Stimulated activated naive CD8-positive, alpha-beta T cell treated with anti-CD3 and anti-CD28 coated beads, Interleukin-15, Interleukin-2, amounts not matched to agents 100 U/mL and 50 U/mL, for 24 hours (primary cell): Measurements from ENCODE around the gene PLP2.
"Not testable (repeated sequence)": the region's sequence is repeated elsewhere in the genome, so short reads cannot be mapped to it uniquely, and the experiment has no call there.

ENCODE experiments used
- ATAC-seq: fragments of 150-1000 bp; cut with Tn5 transposase; one replicate; pipeline ENCODE4 v1.10.0; 2021
- DNase-seq: peaks from one replicate; pipeline ENCODE4 v3.0.0; 2021

PLP2 gene

DNA sequence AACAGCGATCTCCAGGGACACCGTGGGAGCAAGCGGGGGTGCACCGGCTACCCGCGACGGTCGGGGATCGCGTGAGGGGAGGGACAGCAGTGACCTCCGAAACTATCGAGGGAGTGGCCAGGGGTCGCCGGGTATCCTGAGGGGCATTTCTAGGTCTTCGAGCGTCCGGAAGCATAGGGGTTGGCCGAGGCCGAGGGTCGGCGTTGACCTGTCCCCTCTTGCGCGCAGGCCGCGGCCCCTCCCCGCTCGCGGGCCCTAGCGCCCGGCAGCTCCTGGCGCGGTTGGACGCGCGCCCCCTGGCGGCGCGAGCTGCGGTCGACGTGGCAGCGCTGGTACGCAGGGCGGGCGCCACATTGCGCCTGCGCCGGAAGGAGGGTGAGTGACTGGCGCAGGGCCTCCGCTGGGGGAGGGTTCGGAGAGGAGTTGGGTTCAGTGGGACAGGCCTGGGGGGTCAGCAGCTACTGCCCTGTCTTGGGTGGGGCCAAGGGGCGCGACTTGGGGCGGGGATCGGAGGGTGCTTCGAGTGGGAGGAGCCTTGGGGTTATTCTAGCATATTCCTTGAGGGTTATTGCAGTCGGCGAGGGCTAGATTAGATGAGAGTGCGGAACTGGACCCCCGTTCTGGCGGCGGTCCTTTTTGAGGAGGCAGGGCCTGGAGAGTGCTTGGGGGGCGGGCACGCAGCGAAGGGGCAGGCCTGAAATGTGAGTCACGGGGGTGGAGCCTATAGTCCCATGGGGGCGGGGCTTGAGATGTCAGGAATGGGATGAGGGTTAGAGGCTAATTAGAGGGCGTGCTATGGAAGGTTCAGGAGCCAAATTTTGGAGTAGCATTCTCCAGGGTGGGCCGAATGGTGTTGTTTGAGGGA, 7.9 kb upstream of the PLP2 start:
- DNase-seq = peak; percentile 83
- ATAC-seq = peak; percentile 60

DNA sequence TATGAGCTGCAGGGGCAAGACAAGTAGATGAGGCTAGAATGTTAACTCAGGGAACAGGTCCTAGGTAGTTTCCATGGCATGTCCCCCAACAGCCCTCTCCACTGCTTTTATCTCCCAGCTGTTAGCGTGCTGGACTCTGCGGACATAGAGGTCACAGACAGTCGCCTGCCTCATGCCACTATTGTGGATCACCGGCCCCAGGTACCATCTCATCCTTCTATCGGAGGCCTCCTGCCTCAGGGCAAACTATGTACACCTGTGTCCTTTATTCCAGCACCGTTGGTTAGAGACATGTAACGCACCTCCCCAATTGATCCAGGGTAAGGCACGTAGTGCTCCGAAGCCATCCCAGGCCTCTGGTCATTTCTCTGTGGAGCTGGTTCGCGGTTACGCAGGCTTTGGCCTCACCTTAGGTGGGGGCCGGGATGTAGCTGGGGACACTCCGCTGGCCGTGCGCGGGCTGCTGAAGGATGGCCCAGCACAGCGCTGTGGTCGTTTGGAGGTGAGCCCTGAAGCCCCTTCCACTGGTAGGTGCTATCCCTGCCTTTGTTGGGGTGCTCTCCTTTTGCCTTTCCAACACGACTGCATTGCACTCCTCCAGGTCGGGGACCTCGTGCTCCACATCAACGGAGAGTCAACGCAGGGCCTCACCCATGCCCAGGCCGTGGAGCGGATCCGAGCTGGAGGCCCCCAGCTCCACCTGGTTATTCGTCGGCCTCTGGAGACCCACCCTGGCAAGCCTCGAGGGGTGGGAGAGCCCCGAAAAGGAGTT, 6.9 kb upstream of the PLP2 start:
- ATAC-seq (no peak), DNase-seq (no peak)

GRCh38 chrX:49165901-49166881, 5.5 kb upstream of the PLP2 start:
- DNase-seq (peak; percentile 78), ATAC-seq (peak; percentile 55)

DNA sequence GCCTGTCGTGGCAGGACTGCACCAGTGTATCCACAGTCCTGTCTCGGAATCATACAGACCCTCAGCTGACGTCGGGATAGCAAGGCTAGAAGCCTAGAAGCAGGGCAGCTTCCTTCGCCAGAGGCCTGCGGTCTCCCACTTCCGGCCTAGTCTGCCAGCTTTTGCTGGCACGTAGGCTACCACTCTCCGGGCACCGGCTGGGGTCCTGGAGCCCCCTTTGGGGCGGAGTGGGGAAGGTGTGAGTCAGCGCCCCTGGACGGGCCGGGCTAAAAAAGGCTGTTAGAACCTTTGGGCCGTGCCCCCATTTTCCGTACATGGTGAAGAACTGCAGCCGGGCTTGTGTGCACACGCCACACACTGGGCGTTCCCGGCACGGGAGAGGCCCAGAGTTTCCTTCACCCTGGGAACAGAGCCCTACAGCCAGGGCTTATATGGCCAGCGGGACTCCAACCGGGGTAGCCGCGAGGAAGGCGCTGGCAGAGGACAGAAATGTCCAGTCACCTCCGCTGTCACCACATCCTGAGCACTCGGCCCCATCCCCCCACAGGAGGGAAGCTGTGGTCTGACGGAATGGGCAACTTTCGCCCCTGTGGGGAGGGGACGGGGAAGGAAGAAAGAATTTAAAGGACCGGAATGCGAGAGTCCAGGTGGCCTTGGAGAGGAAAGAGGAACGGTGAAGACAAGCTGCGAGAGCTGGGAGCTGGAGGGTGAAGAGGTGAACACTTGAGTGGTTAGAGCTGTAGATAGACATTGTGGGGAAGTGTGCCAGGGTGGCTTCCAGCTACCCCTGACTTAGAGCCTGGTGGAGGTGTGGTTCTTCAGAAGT, 4.6 kb upstream of the PLP2 start:
- DNase-seq (peak; percentile 78), ATAC-seq (peak; percentile 59)

DNA sequence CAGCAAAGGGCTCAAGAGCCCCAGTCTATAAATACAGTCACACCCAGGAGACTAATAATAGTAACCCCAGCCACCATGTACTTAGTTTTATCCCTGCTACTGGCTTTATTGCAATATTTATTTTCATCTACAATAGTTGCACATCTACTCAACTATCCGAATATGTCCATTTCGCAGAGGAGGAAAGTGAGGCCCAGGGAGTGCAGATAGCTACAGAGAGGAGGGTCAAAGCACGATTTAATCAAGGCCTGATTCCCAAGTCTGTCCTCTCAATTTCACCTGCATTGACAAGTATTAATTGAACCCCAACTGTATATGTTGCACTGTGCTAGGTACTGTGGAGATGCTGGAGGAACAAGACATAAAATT, 4.0 kb upstream of the PLP2 start:
- ATAC-seq = no peak
- no peak for DNase-seq

- ATAC-seq (peak; percentile 82), DNase-seq (peak; percentile 80)
Measured at GRCh38 chrX:49172280-49172780, 632 bp downstream of the PLP2 start.

- ATAC-seq, DNase-seq: not testable (repeated sequence)
Measured at GRCh38 chrX:49173544-49173943, 1.8 kb downstream of the PLP2 start.

- no peak for ATAC-seq
- DNase-seq = no peak
Measured at GRCh38 chrX:49174723-49175122, 3.0 kb downstream of the PLP2 start.

- DNase-seq = no peak
Measured at GRCh38 chrX:49175435-49176274, 4.0 kb downstream of the PLP2 start.

DNA sequence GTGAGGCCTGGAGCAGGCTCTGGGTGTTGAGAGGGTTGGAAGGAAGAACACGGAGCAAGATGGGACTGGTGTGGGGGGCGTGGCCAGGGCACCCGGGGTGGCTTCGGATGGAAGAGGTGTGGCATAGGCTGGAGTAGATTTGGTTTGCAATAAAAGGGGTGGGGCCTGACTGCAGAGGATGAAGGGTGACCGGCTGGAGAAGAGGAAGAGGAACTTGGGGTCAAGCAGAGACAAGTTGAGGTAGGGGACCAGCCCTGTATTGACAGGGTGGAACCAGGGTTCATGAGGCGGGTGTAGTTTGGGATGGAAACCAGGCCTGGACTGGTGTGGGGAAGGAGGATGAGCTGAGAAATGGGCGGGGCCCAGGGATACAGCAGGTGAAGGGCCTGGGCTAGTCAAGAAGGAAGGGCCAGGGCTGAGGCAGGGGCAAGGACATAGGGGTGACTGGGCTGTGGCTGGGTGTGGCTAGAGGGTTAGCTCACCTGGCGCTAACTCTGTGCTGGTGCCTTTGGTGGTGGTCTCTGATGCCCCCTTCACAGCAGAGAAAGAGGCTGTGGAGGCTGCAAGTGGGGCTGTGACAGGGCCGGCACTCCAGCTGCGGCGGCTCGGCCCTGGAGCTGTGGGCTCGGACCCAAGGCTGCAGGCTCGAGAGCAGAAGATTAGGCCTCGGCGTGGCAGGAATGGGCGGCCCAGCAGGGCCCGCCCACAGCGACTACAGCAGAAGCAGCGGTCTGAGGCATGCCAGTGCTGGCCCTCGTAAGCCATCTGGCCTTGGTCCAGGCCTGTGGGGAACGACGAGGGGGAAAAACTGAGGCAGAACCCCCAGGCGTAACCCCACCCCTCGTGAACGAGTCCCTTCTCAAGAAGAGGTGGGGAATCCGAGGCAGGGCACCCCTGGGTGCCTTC, 5.0 kb downstream of the PLP2 start:
- ATAC-seq = no peak
- no peak for DNase-seq

More at GRCh38 chrX:49175435-49176274, 4.0 kb downstream of the PLP2 start:
- no peak for ATAC-seq

DNA sequence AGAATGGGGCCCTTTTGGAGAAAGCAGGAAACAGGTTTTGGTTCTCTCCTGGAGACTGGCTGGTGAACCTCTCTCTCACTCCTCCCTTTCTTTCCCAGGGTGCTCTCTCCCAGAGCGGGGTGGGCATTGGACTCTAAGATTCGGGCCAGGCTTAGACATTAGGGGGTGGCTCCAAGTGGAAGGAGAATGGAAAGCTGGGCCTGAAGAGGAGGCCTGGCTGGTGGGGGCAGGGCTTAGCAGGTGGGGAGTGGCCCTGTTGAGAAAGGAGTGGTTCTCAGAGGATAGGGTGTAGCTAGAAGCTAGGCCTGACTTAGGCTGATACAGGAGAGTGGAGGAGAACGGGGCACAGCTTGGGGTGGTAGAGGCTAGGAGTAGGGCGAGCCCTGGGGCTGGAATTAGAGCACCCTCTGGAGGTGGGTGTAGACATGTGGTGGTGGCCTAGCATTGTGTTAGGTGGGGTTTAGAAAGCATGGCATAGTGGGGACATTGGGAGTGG, 5.7 kb downstream of the PLP2 start:
- ATAC-seq = peak; percentile 35
- no peak for DNase-seq

DNA sequence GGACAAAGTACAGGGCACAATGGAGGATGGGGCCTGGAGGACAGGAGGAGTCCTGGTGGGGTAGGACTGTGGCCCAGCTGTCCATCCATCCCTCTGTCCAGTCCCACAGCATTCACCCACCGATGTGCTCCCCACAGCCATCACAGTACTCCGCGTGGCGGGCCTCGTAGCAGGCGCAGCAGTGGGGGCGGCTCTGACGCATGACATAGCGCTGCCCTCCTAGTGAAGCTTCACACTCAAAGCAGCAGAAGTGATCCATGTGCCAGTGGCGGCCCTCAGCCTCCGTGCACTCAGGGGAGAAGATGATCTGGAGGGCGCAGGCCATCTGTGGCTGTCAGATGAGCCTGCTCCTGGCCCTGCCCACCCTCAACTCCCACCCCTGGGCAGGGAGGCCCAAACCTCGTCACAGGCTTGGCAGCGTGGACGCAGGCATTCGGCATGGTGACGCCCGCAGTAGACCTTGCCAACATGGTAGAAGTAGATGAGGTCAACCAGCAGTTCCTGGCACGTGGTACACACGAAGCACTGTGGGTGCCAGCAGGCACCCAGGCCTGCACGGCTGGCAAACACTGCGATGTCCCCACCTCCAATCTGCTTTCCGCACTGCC, 6.3 kb downstream of the PLP2 start:
- no peak for ATAC-seq
- DNase-seq = no peak

DNA sequence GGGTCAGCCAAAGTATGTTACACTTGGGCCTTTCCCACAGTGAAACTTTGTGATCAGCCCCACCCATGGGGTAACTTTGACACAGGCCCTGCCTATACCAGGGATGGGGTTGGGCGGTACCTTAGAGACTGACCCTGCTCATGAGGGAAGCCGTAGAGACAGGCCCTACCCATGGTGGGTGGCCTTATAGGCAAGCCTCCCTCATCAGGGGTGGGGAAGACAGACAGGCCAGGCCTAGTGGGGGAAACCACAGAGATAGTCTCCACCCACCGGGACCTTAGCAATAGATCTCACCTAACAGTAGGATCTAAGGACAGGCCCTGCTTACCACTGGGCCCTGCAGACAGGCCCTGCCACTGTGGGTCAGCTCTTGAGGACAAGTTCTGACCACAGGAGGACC, 6.8 kb downstream of the PLP2 start:
- ATAC-seq = no peak
- DNase-seq = no peak

DNA sequence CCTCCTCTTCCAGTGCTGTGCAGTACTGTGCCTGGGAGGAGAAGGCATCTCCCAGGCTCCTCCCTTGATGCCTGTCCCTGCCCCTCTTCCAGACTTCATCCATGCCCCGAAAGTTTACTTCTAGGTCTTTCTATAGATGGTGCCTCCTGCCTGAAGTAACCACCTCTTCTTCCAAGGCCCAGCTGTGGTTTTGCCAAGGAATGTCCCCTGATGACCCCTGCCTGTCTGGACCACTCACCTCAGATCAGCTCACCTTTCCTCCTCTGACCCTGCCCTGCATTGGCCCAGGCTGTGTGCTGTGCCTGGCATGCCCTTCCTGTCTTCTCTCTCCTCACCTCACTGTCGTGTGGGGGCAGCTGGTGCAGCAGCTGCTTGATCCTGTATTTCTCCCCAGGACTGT, 7.7 kb downstream of the PLP2 start:
- ATAC-seq = no peak
- DNase-seq = no peak

DNA sequence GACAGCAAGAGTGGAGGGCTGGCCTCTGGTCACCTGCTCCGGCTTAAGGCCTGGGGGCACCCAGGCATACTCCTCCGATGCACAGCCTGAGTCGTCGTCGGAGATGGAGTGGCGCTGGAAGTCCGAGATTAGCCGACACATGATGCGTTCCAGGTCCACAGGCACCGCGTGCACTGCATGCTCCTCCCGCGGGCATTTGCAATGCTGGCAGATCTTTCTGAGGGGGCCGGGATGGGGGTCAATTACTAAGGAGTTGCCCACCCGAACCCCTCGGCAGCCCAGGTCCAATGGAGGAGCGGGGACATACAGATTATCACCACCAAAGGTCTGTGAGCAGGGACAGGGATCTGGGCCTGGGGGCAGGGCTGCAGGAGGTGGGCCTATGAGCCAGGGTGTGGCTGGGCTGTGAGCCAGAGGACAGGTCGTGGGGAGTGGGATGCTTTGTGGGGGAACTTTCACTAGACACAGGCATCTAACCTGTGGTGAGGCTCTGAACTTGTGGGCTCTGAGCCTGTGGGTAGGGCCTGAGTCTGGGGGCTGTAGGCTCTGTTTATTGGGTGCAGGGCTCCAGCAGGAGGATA, 12.1 kb downstream of the PLP2 start:
- ATAC-seq (no peak), DNase-seq (no peak)

GRCh38 chrX:49184294-49185281, 12.9 kb downstream of the PLP2 start:
- DNase-seq (peak; percentile 54), ATAC-seq (peak; percentile 67)
